Testis (tissue), 2 donors: ENCODE results near the gene GYG2.
"Not testable (repeated sequence)": the region's sequence is repeated elsewhere in the genome, so short reads cannot be mapped to it uniquely, and the experiment has no call there.

ENCODE experiments used
- CTCF ChIP-seq, 3 experiments: fragments of 450-650 bp in 2 of 3; fragments of 200-600 bp in 1 of 3; sonication (generic) in 1 of 3; IDR thresholded peaks; one replicate each; pipeline ENCODE4 v1.5.1; 2016 to 2019; ENCODE audit warnings: antibody characterized with exemption in 3 of 3, mild to moderate bottlenecking in 2 of 3, moderate library complexity in 1 of 3
- POLR2A ChIP-seq: fragments of 450-650 bp; IDR thresholded peaks from one replicate; pipeline ENCODE4 v1.6.1; 2017; ENCODE audit warnings: antibody characterized with exemption, mild to moderate bottlenecking, moderate library complexity

GRCh38 chrX:2796808-2797207 lies 31.9 kb upstream of the GYG2 start:
- not testable (repeated sequence) for TF ChIP-seq CTCF (IDR thresholded peaks at IDR 0.05); POLR2A
